ENCODE measurements around the gene RFX6. TPM values are rescaled to one million over a fixed set of nuclear protein-coding genes. Genes with fewer than 3 reads are reported as not detected.

RFX6 gene
- total RNA-seq, 1 donor from 2014 or later = not detected

DNA sequence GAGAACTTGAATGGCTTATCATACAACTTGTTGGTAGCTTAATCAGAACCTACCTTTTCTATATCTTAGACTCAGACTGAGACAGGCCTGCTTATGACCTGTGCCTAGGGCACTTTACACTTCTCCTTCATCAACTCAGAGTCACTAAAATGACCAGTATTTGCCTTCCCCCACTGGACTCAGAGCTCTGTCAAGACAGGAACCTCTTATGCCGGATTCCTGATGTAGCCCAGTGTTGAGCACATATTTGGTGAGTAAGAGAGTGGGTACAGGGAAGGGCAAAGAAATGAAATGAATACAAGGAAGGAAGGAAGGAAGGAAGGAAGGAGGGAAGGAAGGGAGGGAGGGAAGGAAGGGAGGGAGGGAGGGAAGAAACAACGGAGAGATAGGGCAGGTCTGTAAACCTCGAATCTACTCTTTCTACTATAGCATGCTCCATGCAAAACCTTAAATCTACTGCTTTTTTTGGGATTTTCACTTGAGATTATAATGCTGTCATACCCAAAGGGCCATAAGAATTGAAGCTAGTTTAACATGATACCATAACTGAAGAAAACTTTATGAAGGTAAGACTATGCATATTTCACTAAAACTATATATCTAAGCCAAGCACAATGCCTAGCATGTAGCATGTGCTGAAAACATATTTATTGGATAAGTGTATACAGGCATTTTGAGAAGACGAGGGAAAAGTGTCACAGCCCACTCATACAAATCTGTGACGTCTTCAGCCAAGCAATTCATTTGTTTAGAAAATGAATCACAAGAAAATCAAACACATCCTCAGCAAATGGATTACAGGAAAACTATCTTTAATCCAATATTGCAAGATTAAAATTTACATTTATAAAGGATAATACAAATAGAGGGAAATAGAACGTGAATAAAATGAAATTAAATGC lies 89.9 kb downstream of the RFX6 start:
- DNase-seq (ENCODE audit: low spot score) = no peak
- H3K27me3 Mint-ChIP-seq (ENCODE audit: unreplicated experiment) = peaks cover 2% of the 10 kb centered on the region
- no peaks in the 10 kb centered on the region for H3K36me3 Mint-ChIP-seq (ENCODE audit: low read depth, unreplicated experiment)
- H3K27ac Mint-ChIP-seq (ENCODE audit: unreplicated experiment) = no peak overlapping the region
- H3K4me1 Mint-ChIP-seq (ENCODE audit: unreplicated experiment) = no peaks in the 10 kb centered on the region
- H3K4me3 Mint-ChIP-seq (ENCODE audit: unreplicated experiment) = no peak overlapping the region
- H3K9me3 Mint-ChIP-seq (ENCODE audit: unreplicated experiment) = no peaks in the 10 kb centered on the region
- TF ChIP-seq CTCF (IDR thresholded peaks at IDR 0.05; ENCODE audit: unreplicated experiment) = no peak

DNA sequence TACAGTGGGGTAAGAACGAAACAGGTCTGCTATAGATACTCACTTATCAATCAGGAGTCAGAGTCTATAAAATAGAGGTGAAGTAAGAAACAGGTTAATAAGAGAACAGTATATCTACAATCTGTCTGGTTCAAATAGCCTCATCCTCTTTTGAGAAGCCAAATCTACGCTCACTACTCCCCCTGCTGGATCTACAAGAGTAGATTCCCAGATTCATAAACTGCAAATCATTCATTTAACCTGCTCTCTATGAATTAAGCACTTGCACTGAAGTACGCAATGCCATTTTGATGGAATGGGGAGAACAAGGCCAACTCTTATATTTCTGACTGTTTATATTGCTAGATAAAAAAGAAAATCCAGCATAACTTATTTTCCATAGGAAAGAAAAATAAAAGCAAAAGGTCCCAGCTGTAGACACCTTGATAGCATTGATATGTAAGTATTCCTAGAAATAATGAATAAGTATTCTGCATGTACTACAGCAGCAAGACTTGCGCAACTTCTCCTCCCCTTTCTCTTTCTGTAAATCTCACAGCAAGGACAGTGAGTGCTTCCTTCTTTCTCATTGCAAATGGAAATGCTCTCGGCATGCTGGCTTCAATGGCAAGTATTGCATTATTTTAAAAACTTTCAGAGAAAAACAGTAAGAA lies 92.3 kb downstream of the RFX6 start:
- TF ChIP-seq CTCF (IDR thresholded peaks at IDR 0.05; ENCODE audit: unreplicated experiment) = peak; percentile 74
- H3K27ac Mint-ChIP-seq (ENCODE audit: unreplicated experiment) = no peak overlapping the region
- peaks cover 2% of the 10 kb centered on the region for H3K27me3 Mint-ChIP-seq (ENCODE audit: unreplicated experiment)
- no peaks in the 10 kb centered on the region for H3K4me1 Mint-ChIP-seq (ENCODE audit: unreplicated experiment)
- no peaks in the 10 kb centered on the region for H3K36me3 Mint-ChIP-seq (ENCODE audit: low read depth, unreplicated experiment)
- no peak overlapping the region for H3K4me3 Mint-ChIP-seq (ENCODE audit: unreplicated experiment)
- no peaks in the 10 kb centered on the region for H3K9me3 Mint-ChIP-seq (ENCODE audit: unreplicated experiment)
- DNase-seq (ENCODE audit: low spot score) = peak; percentile 27

GRCh38 chr6:116971959-116972358 lies 94.9 kb downstream of the RFX6 start:
- H3K9me3 Mint-ChIP-seq (ENCODE audit: unreplicated experiment) = no peaks in the 10 kb centered on the region
- no peaks in the 10 kb centered on the region for H3K4me1 Mint-ChIP-seq (ENCODE audit: unreplicated experiment)
- peak; percentile 82 for TF ChIP-seq CTCF (IDR thresholded peaks at IDR 0.05; ENCODE audit: unreplicated experiment)
- H3K27me3 Mint-ChIP-seq (ENCODE audit: unreplicated experiment) = peaks cover 4% of the 10 kb centered on the region
- no peaks in the 10 kb centered on the region for H3K36me3 Mint-ChIP-seq (ENCODE audit: low read depth, unreplicated experiment)
- DNase-seq (ENCODE audit: low spot score) = peak; percentile 40
- H3K27ac Mint-ChIP-seq (ENCODE audit: unreplicated experiment) = no peak overlapping the region
- H3K4me3 Mint-ChIP-seq (ENCODE audit: unreplicated experiment) = no peak overlapping the region

DNA sequence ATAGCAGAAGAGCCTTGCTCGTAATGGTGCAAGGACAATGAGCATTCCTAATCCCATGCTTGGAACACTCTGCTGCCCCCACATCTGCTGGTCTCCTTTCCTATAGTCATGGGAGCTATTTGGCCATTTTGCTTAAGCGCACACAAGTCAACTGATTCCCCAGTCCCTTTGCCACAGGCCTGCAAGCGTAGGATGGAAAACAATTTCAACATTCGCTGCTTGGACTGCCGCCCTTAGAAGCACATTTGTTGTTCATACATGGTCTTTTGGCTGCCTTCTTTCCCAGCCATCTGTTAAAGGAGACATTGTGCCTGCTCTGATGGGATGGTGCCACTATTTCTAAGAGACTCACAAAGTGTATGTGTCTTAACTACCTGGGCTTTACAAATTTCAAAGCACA lies 96.9 kb downstream of the RFX6 start:
- no peak for DNase-seq (ENCODE audit: low spot score)
- Mint-ChIP-seq H3K9me3 (ENCODE audit: unreplicated experiment) (no peaks in the 10 kb centered on the region), H3K36me3 (ENCODE audit: low read depth, unreplicated experiment) (no peaks in the 10 kb centered on the region), H3K4me1 (ENCODE audit: unreplicated experiment) (no peaks in the 10 kb centered on the region), H3K4me3 (ENCODE audit: unreplicated experiment) (no peak overlapping the region), H3K27me3 (ENCODE audit: unreplicated experiment) (peaks cover 2% of the 10 kb centered on the region), H3K27ac (ENCODE audit: unreplicated experiment) (no peak overlapping the region)
- no peak for TF ChIP-seq CTCF (IDR thresholded peaks at IDR 0.05; ENCODE audit: unreplicated experiment)

All from endothelial cell (in vitro differentiated cells).